H1 (cell line): ENCODE measurements around the gene PRKD1. TPM values are rescaled to one million over a fixed set of nuclear protein-coding genes. Genes with fewer than 3 reads are reported as not detected.

ENCODE experiments used
- CTCF ChIA-PET: fragments of 300-600 bp; sonication (Branson Sonifier 250); formaldehyde crosslinking; loops from one replicate; lab custom pipeline; 2021; ENCODE audit not compliant: partially characterized antibody; lab: Charles Lee
- POLR2A ChIA-PET: fragments of 300-600 bp; sonication (Branson Sonifier 250); formaldehyde crosslinking; loops from one replicate; lab custom pipeline; 2021; ENCODE audit warnings: inconsistent platforms; ENCODE audit not compliant: partially characterized antibody; lab: Charles Lee
- DNase-seq, 2 experiments: peaks; one replicate each; pipeline versions ENCODE4 v3.0.0 to v3.0.0-alpha.2; 2010 to 2022; ENCODE audit warnings: low spot score in 2 of 2, low read depth in 1 of 2, mixed read lengths in 1 of 2
- FAIRE-seq: peaks from 2 replicates; lab custom pipeline; 2011; peaks lifted over from hg19 to GRCh38; lab: Jason Lieb, UNC
- H2AFZ ChIP-seq: 2 replicates; pipeline ENCODE4 v1.8.1; 2012; ENCODE audit warnings: low read length, inconsistent platforms
- H2AK5ac ChIP-seq: 2 replicates; pipeline ENCODE4 v1.6.1; 2013; ENCODE audit warnings: low read depth, low read length
- H2BK120ac ChIP-seq: replicated peaks from 2 replicates; pipeline ENCODE3; 2013; ENCODE audit warnings: low read depth, low read length, inconsistent platforms
- H2BK12ac ChIP-seq: 2 replicates; pipeline ENCODE4 v1.6.1; 2013; ENCODE audit warnings: low read depth, low read length
- H2BK15ac ChIP-seq: 2 replicates; pipeline ENCODE4 v1.6.1; 2013; ENCODE audit warnings: low read length
- H2BK20ac ChIP-seq: 2 replicates; pipeline ENCODE4 v1.6.1; 2013; ENCODE audit warnings: low read length
- H2BK5ac ChIP-seq: 2 replicates; pipeline ENCODE4 v1.6.1; 2013; ENCODE audit warnings: low read depth, low read length
- H3K14ac ChIP-seq: 2 replicates; pipeline ENCODE4 v1.6.1; 2013; ENCODE audit warnings: inconsistent platforms; ENCODE audit not compliant: insufficient read length
- H3K18ac ChIP-seq: 2 replicates; pipeline ENCODE4 v1.6.1; 2013; ENCODE audit warnings: low read length; ENCODE audit errors: extremely low read depth
- H3K23ac ChIP-seq: 2 replicates; pipeline ENCODE4 v1.6.1; 2013; ENCODE audit warnings: inconsistent platforms; ENCODE audit not compliant: insufficient read length
- H3K23me2 ChIP-seq: 2 replicates; pipeline ENCODE4 v1.6.1; 2013; ENCODE audit warnings: low read depth, low read length
- H3K27ac ChIP-seq: 2 replicates; pipeline ENCODE4 v1.6.1; 2011; ENCODE audit warnings: low read depth, low read length, inconsistent platforms
- H3K27me3 ChIP-seq, 4 experiments: replicated peaks in 1 of 4; 1 replicate in 1 of 4; 2 replicates in 3 of 4; pipeline versions ENCODE4 v1.6.1 to v1.8.1; 2011 to 2013; ENCODE audit warnings: low read length in 3 of 4, mild to moderate bottlenecking in 3 of 4, inconsistent platforms in 2 of 4, mixed read lengths in 2 of 4, moderate library complexity in 1 of 4; ENCODE audit not compliant: control insufficient read depth in 3 of 4, insufficient read depth in 3 of 4; ENCODE audit errors: extremely low read depth in 1 of 4
- H3K36me3 ChIP-seq, 4 experiments: 2 replicates each; pipeline versions ENCODE4 v1.6.1 to v1.8.1; 2011 to 2013; ENCODE audit warnings: mild to moderate bottlenecking in 4 of 4, low read length in 3 of 4, moderate library complexity in 2 of 4, control low read depth in 1 of 4, inconsistent platforms in 1 of 4; ENCODE audit not compliant: insufficient read depth in 4 of 4, control insufficient read depth in 2 of 4
- H3K4ac ChIP-seq: replicated peaks from 2 replicates; pipeline ENCODE3; 2013; ENCODE audit warnings: low read length, low read depth, mixed read lengths, inconsistent platforms; ENCODE audit not compliant: insufficient read length
- H3K4me1 ChIP-seq, 4 experiments: replicated peaks in 1 of 4; 1 replicate in 1 of 4; 2 replicates in 3 of 4; pipeline versions ENCODE4 v1.6.1 to v1.8.1; 2011 to 2013; ENCODE audit warnings: low read length in 3 of 4, inconsistent platforms in 2 of 4, mixed read lengths in 1 of 4; ENCODE audit not compliant: insufficient read depth in 4 of 4, control insufficient read depth in 3 of 4
- H3K4me2 ChIP-seq, 2 experiments: 2 replicates each; pipeline versions ENCODE4 v1.6.1 to v1.8.1; 2011 to 2013; ENCODE audit warnings: low read depth in 2 of 2, low read length in 2 of 2, control low read depth in 1 of 2, inconsistent platforms in 1 of 2, mild to moderate bottlenecking in 1 of 2; ENCODE audit not compliant: insufficient read depth in 1 of 2
- H3K4me3 ChIP-seq, 4 experiments: fragments of 200-600, 300-600 bp in 1 of 4; sonication (generic), shearing (Covaris generic), sonication (Bioruptor Twin) in 1 of 4; 2 replicates each; pipeline versions ENCODE4 v1.5.1 to v1.8.1; 2011 to 2016; ENCODE audit warnings: low read length in 4 of 4, low read depth in 3 of 4, control low read depth in 2 of 4, inconsistent platforms in 2 of 4, mild to moderate bottlenecking in 2 of 4, mixed read lengths in 1 of 4, moderate library complexity in 1 of 4; ENCODE audit not compliant: insufficient read depth in 2 of 4; ENCODE audit errors: extremely low read depth in 1 of 4
- H3K56ac ChIP-seq: replicated peaks from 2 replicates; pipeline ENCODE3; 2013; ENCODE audit warnings: low read depth, mild to moderate bottlenecking, mixed read lengths, low read length, inconsistent platforms; ENCODE audit not compliant: insufficient read length
- H3K79me1 ChIP-seq: 2 replicates; pipeline ENCODE4 v1.6.1; 2013; ENCODE audit warnings: low read depth, low read length, control low read depth
- H3K79me2 ChIP-seq, 2 experiments: 2 replicates each; pipeline versions ENCODE4 v1.6.1 to v1.8.1; 2012 to 2013; ENCODE audit warnings: low read length in 2 of 2, mild to moderate bottlenecking in 2 of 2, inconsistent platforms in 1 of 2; ENCODE audit not compliant: insufficient read depth in 2 of 2, control insufficient read depth in 1 of 2
- H3K9ac ChIP-seq, 4 experiments: replicated peaks in 1 of 4; 1 replicate in 1 of 4; 2 replicates in 3 of 4; pipeline versions ENCODE4 v1.6.1 to v1.8.1; 2011 to 2013; ENCODE audit warnings: low read depth in 3 of 4, low read length in 3 of 4, control low read depth in 2 of 4, mild to moderate bottlenecking in 2 of 4, moderate library complexity in 2 of 4, inconsistent platforms in 1 of 4; ENCODE audit errors: extremely low read depth in 1 of 4
- H3K9me3 ChIP-seq, 2 experiments: 2 replicates each; pipeline versions ENCODE4 v1.6.1 to v1.8.1; 2012 to 2013; ENCODE audit warnings: mild to moderate bottlenecking in 2 of 2, moderate library complexity in 2 of 2, control low read depth in 1 of 2, inconsistent platforms in 1 of 2, low read depth in 1 of 2, low read length in 1 of 2, mixed read lengths in 1 of 2; ENCODE audit not compliant: insufficient read depth in 2 of 2
- H4K20me1 ChIP-seq, 2 experiments: replicated peaks in 1 of 2; 2 replicates each; pipeline versions ENCODE3 to v1.8.1; 2011 to 2013; ENCODE audit warnings: inconsistent platforms in 2 of 2, low read length in 2 of 2, mild to moderate bottlenecking in 1 of 2; ENCODE audit not compliant: insufficient read depth in 2 of 2, control insufficient read depth in 1 of 2
- H4K5ac ChIP-seq: 2 replicates; pipeline ENCODE4 v1.6.1; 2013; ENCODE audit warnings: low read length, low read depth, mixed read lengths, inconsistent platforms; ENCODE audit not compliant: insufficient read length
- H4K8ac ChIP-seq: 2 replicates; pipeline ENCODE4 v1.8.0; 2013; ENCODE audit warnings: mild to moderate bottlenecking, moderate library complexity, low read length, inconsistent platforms; ENCODE audit not compliant: insufficient read depth; ENCODE audit errors: extremely low read depth
- H4K91ac ChIP-seq: replicated peaks from 2 replicates; pipeline ENCODE3; 2013; ENCODE audit warnings: low read length, mixed read lengths, inconsistent platforms; ENCODE audit not compliant: insufficient read length
- CBX5 ChIP-seq: fragments of 300-800, 300-1000 bp; sonication (generic); IDR thresholded peaks from 2 replicates; pipeline ENCODE4 v1.7.1; 2016; ENCODE audit warnings: antibody characterized with exemption, low read length, low read depth
- CBX8 ChIP-seq: fragments of 300-800, 300-1000 bp; sonication (generic); IDR thresholded peaks from 2 replicates; pipeline ENCODE4 v1.7.1; 2016; ENCODE audit warnings: low read depth, low read length, borderline replicate concordance
- CEBPB ChIP-seq: IDR thresholded peaks from 2 replicates; pipeline ENCODE4 v1.6.1; 2012; ENCODE audit warnings: low read depth, low read length
- CREB1 ChIP-seq: IDR thresholded peaks from 2 replicates; pipeline ENCODE4 v1.6.1; 2012; ENCODE audit warnings: inconsistent platforms
- FOSL1 ChIP-seq: IDR thresholded peaks from 2 replicates; pipeline ENCODE4 v1.6.1; 2011; ENCODE audit warnings: mild to moderate bottlenecking, low read depth, low read length, moderate library complexity; ENCODE audit not compliant: insufficient read depth
- HDAC6 ChIP-seq: IDR thresholded peaks from one replicate; pipeline ENCODE4 v1.7.1; 2012; ENCODE audit warnings: low read depth, mild to moderate bottlenecking, inconsistent platforms, low read length, moderate library complexity
- KDM1A ChIP-seq: fragments of 200-600, 300-600 bp; sonication (generic); IDR thresholded peaks from 2 replicates; pipeline ENCODE4 v1.7.1; 2016; ENCODE audit warnings: mild to moderate bottlenecking, low read length, borderline replicate concordance
- KDM4A ChIP-seq: IDR thresholded peaks from one replicate; pipeline ENCODE4 v1.7.1; 2012; ENCODE audit warnings: low read depth, mild to moderate bottlenecking, moderate library complexity, low read length, inconsistent platforms; ENCODE audit not compliant: severe bottlenecking
- NANOG ChIP-seq: IDR thresholded peaks from 2 replicates; pipeline ENCODE4 v1.6.1; 2011; ENCODE audit warnings: low read length, low read depth, mild to moderate bottlenecking, inconsistent platforms; ENCODE audit not compliant: insufficient read depth, poor library complexity, severe bottlenecking
- RBBP5 ChIP-seq: IDR thresholded peaks from 2 replicates; pipeline ENCODE4 v1.7.1; 2012; ENCODE audit warnings: low read depth, mild to moderate bottlenecking, inconsistent platforms, low read length, moderate library complexity, borderline replicate concordance
- SRF ChIP-seq: IDR thresholded peaks from 2 replicates; pipeline ENCODE4 v1.6.1; 2011; ENCODE audit warnings: mild to moderate bottlenecking, low read depth, low read length, moderate library complexity
- TCF12 ChIP-seq: IDR thresholded peaks from 2 replicates; pipeline ENCODE4 v1.6.1; 2011; ENCODE audit warnings: low read depth, mild to moderate bottlenecking, low read length
- WGBS, 2 experiments: shearing (Covaris generic) in 1 of 2; methylation state at CpG; one replicate each; pipeline versions ENCODE4 v1.1.6 to v1.1.7; 2013 to 2015; ENCODE audit warnings: low lambda C conversion rate in 2 of 2, mixed read lengths in 2 of 2, inconsistent platforms in 1 of 2, low coverage in 1 of 2, missing lambda C conversion rate in 1 of 2; ENCODE audit not compliant: insufficient replicate concordance in 2 of 2, insufficient coverage in 1 of 2, insufficient read length in 1 of 2; ENCODE audit errors: extremely low coverage in 1 of 2, missing lambda C conversion rate in 1 of 2; 5-methylcytosine and 5-hydroxymethylcytosine counted together
- polyA plus RNA-seq, 7 experiments: library from polyadenylated mRNA; depleted of rRNA in 3 of 7; stranded (reverse) in 5 of 7; unstranded in 2 of 7; fragments of >200 nt in 5 of 7; fragments of 200-250 nt in 2 of 7; gene quantifications; 1 replicate in 5 of 7; 2 replicates in 1 of 7; 4 replicates in 1 of 7; pipeline versions ENCODE4 v1.2.1 to v1.2.3, GENCODE V29; 2011 to 2013; ENCODE audit warnings: missing spikeins in 2 of 7, mixed read lengths in 2 of 7
- total RNA-seq: library from RNA; stranded (reverse); fragmentation: NEBNext Ultra II Directional; extraction: Animal tissue kit (Norgen Biotek cat#: 25700); gene quantifications from 2 replicates; pipeline ENCODE4 v1.2.1, GENCODE V29; 2021
- TF ChIP-seq, protein P1 (sequence below), 3 experiments: IDR thresholded peaks; 1 replicate in 2 of 3; 2 replicates in 1 of 3; pipeline versions ENCODE4 v1.5.1 to v1.6.1; 2011; ENCODE audit warnings: low read length in 3 of 3, mild to moderate bottlenecking in 3 of 3, inconsistent platforms in 2 of 3, low read depth in 1 of 3, moderate library complexity in 1 of 3; ENCODE audit not compliant: insufficient read depth in 1 of 3; ENCODE audit errors: control extremely low read depth in 1 of 3

Gene PRKD1
- total and polyA plus RNA-seq, 2 of the 8 experiments (the other 6 are each of a cell fraction or from before 2014, with no cell fraction given): 3.6 to 6.8 TPM

DNA sequence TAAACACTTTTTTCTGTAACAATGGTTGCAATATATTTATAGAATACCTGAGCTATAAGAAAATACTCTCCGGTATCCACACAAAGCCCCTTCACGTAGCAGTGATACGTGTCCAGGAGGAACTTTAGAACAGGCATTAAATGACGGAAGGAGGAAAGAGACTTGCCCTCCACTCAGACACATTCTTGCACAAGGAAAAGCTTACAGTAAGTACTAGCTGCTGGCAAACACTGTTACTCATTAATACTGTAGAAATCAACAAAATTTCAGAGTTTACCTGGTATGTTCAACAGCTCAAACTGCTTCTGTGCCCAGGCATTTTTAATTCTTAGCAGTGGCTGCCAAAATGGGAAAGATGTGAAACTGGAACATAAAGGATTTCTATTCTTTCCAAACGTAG, 41.7 kb downstream of the PRKD1 start:
- no peak overlapping the region for H3K56ac ChIP-seq
- no peaks in the 10 kb centered on the region for H3K4me1 ChIP-seq
- no peaks in the 10 kb centered on the region for H3K36me3 ChIP-seq
- no peak overlapping the region for H4K5ac ChIP-seq
- H2BK12ac ChIP-seq: no peak overlapping the region
- H3K4me3 ChIP-seq: no peak overlapping the region
- H3K27me3 ChIP-seq: no peaks in the 10 kb centered on the region
- no peak overlapping the region for H2AK5ac ChIP-seq
- no peak overlapping the region for H2BK120ac ChIP-seq
- H2AFZ ChIP-seq: no peak overlapping the region
- DNase-seq (no peak), FAIRE-seq (no peak)
- no peaks in the 10 kb centered on the region for H4K20me1 ChIP-seq
- H3K18ac ChIP-seq: no peak overlapping the region
- no peak overlapping the region for H4K91ac ChIP-seq
- ChIA-PET CTCF (interaction anchor here (1.0 kb wide), 1 partner anchor 399 kb away, joined by 4 read pairs; no protein-coding TSS in a partner anchor), POLR2A (no interaction called here)
- H3K9ac ChIP-seq: no peak overlapping the region
- H2BK15ac ChIP-seq: no peak overlapping the region
- H3K23ac ChIP-seq: no peak overlapping the region
- H3K4me2 ChIP-seq: no peak overlapping the region
- no peak overlapping the region for H3K14ac ChIP-seq
- no peak overlapping the region for H3K27ac ChIP-seq
- no peaks in the 10 kb centered on the region for H3K79me1 ChIP-seq
- H3K23me2 ChIP-seq: no peaks in the 10 kb centered on the region
- H2BK20ac ChIP-seq: no peak overlapping the region
- no peaks in the 10 kb centered on the region for H3K79me2 ChIP-seq
- WGBS, 2 experiments: 94% methylated on average over 5 of the region's 5 CpGs; no CpG with 5 or more reads in 1 of the 2 experiments
- no peak overlapping the region for H2BK5ac ChIP-seq
- no peaks in the 10 kb centered on the region for H3K9me3 ChIP-seq
- H4K8ac ChIP-seq: no peak overlapping the region
- no peak overlapping the region for H3K4ac ChIP-seq
- TF ChIP-seq HDAC6: no peak
- TF ChIP-seq, protein P1, sequence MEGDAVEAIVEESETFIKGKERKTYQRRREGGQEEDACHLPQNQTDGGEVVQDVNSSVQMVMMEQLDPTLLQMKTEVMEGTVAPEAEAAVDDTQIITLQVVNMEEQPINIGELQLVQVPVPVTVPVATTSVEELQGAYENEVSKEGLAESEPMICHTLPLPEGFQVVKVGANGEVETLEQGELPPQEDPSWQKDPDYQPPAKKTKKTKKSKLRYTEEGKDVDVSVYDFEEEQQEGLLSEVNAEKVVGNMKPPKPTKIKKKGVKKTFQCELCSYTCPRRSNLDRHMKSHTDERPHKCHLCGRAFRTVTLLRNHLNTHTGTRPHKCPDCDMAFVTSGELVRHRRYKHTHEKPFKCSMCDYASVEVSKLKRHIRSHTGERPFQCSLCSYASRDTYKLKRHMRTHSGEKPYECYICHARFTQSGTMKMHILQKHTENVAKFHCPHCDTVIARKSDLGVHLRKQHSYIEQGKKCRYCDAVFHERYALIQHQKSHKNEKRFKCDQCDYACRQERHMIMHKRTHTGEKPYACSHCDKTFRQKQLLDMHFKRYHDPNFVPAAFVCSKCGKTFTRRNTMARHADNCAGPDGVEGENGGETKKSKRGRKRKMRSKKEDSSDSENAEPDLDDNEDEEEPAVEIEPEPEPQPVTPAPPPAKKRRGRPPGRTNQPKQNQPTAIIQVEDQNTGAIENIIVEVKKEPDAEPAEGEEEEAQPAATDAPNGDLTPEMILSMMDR (IDR thresholded peaks at IDR 0.05; ENCODE audit: control extremely low read depth in 1 of 3, insufficient read depth in 1 of 3, low read depth in 1 of 3, low read length in 3 of 3): no peak
- TF ChIP-seq KDM1A: no peak
- TF ChIP-seq CREB1: no peak
- no peak for TF ChIP-seq CBX5
- no peak for TF ChIP-seq FOSL1
- no peak for TF ChIP-seq CEBPB
- no peak for TF ChIP-seq TCF12
- no peak for TF ChIP-seq CBX8
- TF ChIP-seq KDM4A: no peak
- TF ChIP-seq NANOG: no peak
- TF ChIP-seq RBBP5: no peak
- TF ChIP-seq SRF: no peak
